OCI-LY3 (cell line): ENCODE measurements around the gene CERKL.
"Not testable (repeated sequence)": the region's sequence is repeated elsewhere in the genome, so short reads cannot be mapped to it uniquely, and the experiment has no call there.

Source experiments
- EZH2phosphoT487 ChIP-seq: fragments of 200-600 bp; shearing (Covaris generic); IDR thresholded peaks from 2 replicates; pipeline ENCODE4 v1.6.1; 2018; ENCODE audit warnings: antibody characterized with exemption, mixed run types, low read depth
- TF ChIP-seq, protein P1 (sequence below): fragments of 200-600, 300-600 bp; sonication (generic); IDR thresholded peaks from 2 replicates; pipeline ENCODE4 v1.5.1; 2014; ENCODE audit warnings: antibody characterized with exemption, low read length, low read depth

DNA sequence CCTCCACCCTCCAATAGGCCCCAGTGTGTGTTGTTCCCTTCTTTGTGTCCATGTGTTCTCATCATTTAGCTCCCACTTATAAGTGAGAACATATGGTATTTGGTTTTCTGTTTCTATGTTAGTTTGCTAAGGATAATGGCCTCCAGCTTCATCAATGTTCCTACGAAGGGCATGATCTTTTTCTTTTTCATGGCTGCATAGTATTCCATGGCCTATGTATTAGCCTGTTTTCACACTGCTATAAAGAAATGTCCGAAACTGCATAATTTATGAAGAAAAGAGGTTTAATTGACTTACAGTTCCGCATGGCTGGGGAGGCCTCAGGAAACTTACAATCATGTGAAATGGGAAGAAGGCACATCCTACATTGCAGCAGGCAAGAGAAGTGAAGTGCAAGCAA, 45.6 kb upstream of the CERKL start:
- TF ChIP-seq, protein P1, sequence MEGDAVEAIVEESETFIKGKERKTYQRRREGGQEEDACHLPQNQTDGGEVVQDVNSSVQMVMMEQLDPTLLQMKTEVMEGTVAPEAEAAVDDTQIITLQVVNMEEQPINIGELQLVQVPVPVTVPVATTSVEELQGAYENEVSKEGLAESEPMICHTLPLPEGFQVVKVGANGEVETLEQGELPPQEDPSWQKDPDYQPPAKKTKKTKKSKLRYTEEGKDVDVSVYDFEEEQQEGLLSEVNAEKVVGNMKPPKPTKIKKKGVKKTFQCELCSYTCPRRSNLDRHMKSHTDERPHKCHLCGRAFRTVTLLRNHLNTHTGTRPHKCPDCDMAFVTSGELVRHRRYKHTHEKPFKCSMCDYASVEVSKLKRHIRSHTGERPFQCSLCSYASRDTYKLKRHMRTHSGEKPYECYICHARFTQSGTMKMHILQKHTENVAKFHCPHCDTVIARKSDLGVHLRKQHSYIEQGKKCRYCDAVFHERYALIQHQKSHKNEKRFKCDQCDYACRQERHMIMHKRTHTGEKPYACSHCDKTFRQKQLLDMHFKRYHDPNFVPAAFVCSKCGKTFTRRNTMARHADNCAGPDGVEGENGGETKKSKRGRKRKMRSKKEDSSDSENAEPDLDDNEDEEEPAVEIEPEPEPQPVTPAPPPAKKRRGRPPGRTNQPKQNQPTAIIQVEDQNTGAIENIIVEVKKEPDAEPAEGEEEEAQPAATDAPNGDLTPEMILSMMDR, result not testable (repeated sequence)
- not testable (repeated sequence) for TF ChIP-seq EZH2phosphoT487
